Mononuclear cell (primary cell): Measurements from ENCODE around the gene PAN2. TPM values are rescaled to one million over a fixed set of nuclear protein-coding genes. Genes with fewer than 3 reads are reported as not detected.
"Not testable (repeated sequence)": the region's sequence is repeated elsewhere in the genome, so short reads cannot be mapped to it uniquely, and the experiment has no call there.

Source experiments
- H3K27me3 ChIP-seq: 2 replicates; pipeline ENCODE4 v1.6.0; 2011; ENCODE audit warnings: low read length, control low read depth; ENCODE audit not compliant: insufficient read depth
- H3K4me1 ChIP-seq: 2 replicates; pipeline ENCODE4 v1.5.1; 2011; ENCODE audit warnings: mild to moderate bottlenecking, low read length, control low read depth; ENCODE audit not compliant: insufficient read depth
- H3K4me3 ChIP-seq: 2 replicates; pipeline ENCODE4 v1.5.1; 2011; ENCODE audit warnings: mild to moderate bottlenecking, low read length, moderate library complexity
- H3K9me3 ChIP-seq: 2 replicates; pipeline ENCODE4 v1.5.1; 2011; ENCODE audit warnings: low read depth, mild to moderate bottlenecking, control low read depth, low read length
- total RNA-seq: library from RNA; depleted of rRNA; stranded (reverse); fragments of >200 nt; gene quantifications from one replicate; pipeline ENCODE4 v1.2.3, GENCODE V29; 2012

Gene PAN2
- total RNA-seq, 1 donor = 39.8 TPM

DNA sequence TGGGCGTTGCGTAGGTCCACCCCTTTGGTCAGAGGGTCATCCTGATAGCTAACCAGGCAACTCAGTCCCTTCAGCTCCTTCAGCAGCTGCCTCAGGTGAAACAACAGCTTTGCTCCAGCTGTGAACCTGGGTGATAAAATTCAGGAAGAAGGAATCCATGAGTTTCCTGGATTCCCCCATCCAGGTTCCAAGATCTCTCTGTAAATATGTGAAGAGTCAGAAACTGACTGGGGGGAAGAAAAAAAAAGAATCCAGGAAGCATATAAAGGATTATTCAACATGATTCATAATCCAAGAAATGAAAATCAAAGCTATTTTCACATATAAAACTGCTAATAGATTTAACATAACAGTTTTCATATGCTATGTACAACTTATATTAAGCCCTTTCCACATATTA lies 17.5 kb upstream of the PAN2 start:
- no peaks in the 10 kb centered on the region for H3K27me3 ChIP-seq
- no peaks in the 10 kb centered on the region for H3K9me3 ChIP-seq
- H3K4me3 ChIP-seq = no peak overlapping the region
- no peaks in the 10 kb centered on the region for H3K4me1 ChIP-seq

DNA sequence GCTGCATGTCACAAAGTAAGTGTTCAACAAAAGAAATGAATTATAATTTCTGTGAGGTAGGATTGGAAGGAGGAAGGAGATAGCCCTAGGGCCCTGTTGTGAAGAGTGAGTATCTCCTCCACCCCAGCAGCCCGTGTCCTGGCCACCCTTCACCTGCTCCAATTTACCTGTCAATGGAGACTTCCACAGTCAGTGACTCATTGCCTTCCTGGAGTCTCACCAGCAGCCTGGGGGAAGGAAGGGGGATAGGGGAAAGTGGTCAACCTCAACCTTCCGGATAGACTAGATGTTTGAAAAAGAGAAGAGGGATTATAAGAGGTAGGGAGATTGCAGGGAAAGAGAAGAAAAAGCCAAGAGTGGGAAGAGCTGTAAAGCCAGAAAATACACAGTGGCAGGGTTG lies 16.9 kb upstream of the PAN2 start:
- H3K27me3 ChIP-seq = no peaks in the 10 kb centered on the region
- no peaks in the 10 kb centered on the region for H3K4me1 ChIP-seq
- no peaks in the 10 kb centered on the region for H3K9me3 ChIP-seq
- H3K4me3 ChIP-seq = no peak overlapping the region

DNA sequence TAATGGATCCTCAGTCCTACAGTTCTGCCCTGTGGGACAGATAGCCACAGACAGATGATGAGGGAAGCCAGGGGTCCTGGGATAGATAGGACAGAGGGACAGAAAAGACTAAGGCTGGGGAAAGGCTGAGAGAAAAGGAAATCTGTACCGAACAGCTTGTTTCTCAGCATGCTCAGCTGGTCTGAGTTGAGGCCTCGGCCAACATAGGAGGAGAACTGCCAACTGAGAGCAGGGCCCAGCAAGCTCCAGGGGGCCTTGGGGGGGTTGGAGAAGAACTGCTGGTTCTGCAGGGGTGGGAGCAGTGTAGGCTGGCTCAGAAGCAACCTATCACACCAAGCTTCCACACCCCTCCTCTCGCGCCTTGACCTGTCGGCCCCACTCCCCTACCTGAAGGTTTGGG lies 15.0 kb upstream of the PAN2 start:
- Histone ChIP-seq H3K27me3 (no peaks in the 10 kb centered on the region), H3K4me3 (no peak overlapping the region), H3K9me3 (no peaks in the 10 kb centered on the region), H3K4me1 (no peaks in the 10 kb centered on the region)

DNA sequence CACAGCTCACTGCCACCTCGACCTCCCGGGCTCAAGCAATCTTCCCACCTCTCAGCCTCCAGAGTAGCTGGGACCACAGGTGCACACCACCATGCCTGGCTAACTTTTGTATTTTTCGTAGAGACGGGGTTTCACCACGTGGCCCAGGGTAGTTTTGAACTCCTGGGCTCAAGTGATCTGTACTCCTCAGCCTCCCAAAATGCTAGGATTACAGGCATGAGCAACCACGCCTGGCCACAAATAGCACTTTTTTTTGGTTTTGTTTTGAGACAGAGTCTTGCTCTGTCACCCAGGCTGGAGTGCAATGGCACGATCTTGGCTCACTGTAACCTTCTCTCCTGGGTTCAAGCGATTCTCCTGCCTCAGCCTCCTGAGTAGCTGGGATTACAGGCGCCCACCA lies 13.5 kb upstream of the PAN2 start:
- H3K27me3 ChIP-seq, H3K4me1 ChIP-seq, H3K9me3 ChIP-seq, H3K4me3 ChIP-seq: not testable (repeated sequence)

DNA sequence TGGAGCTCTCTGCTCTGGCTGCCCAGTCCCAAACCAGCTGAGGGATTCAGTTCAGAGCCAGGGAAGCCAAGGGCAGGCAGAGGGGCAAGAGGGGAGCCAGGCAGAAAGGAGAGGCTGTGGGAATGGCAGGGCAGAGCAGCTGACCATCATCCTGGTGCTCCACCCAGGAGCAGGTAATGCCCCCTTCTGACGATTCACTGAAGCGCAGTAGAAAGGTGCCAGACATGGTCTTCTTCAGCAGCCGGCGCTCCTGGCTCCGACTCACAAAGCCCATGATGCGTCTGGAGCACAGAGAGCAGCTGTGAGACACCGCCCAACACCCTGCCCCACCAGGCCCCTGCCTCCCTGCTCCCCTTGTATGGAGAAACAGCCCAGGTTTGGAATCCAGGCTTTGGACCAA lies 12.9 kb upstream of the PAN2 start:
- Histone ChIP-seq H3K4me3 (no peak overlapping the region), H3K9me3 (no peaks in the 10 kb centered on the region), H3K27me3 (no peaks in the 10 kb centered on the region), H3K4me1 (no peaks in the 10 kb centered on the region)

DNA sequence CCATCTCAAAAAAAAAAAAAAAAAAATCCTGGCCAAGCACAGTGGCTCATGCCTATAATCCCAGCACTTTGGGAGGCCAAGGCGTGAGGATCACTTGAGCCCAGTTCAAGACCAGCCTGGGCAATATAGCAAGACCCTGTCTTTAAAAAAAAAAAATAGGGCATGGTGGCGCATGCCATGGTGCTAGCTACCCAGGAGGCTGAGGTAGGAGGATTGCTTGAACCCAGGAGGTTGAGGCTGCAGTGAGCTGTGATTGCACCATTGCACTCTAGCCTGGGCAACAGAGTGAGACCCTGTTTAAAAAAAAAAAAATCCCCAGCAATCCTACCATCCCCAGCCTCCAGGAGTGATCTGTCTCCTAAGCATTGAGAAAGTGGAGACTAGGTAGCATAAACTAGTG lies 8.5 kb upstream of the PAN2 start:
- H3K27me3 ChIP-seq, H3K9me3 ChIP-seq, H3K4me3 ChIP-seq: not testable (repeated sequence)
- H3K4me1 ChIP-seq = peaks cover 32% of the 10 kb centered on the region

DNA sequence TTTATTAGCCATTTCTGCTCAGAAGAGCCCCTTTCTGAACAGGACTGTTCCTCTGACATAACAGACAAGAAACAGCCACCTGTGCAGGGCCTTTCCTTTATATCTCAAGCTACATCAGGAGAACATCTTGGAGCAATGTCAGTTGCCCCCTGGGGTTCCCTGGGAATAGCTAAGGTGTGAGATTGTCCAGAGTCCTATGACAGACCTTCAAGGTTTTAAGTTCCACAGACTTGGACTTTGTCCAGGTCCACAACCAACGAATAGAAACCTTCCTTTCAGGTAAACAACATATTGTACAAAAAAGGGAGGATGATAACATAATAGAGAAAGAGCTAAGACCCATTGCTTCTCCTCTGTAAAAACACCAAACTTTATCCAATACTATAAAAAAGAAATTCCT lies 7.8 kb upstream of the PAN2 start:
- Histone ChIP-seq H3K4me1 (peaks cover 39% of the 10 kb centered on the region), H3K9me3 (no peaks in the 10 kb centered on the region)

DNA sequence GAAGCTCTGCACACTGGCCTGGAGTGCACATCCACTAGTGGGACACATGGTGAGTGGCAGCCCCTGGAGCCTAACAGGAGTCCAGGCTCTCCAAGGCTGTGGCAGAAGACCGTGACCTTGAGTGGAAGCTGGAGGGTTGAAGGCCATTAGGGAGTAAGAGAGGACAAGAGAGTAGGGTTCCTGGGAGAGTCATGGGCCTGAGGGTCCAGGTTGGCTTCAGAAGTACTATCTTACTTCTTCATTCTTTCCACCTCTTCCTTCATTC lies 5.3 kb upstream of the PAN2 start:
- Histone ChIP-seq H3K27me3 (no peaks in the 10 kb centered on the region), H3K4me3 (peak overlapping the region; percentile 14), H3K4me1 (peaks cover 54% of the 10 kb centered on the region), H3K9me3 (no peaks in the 10 kb centered on the region)

More for the DNA sequence above, 7.8 kb upstream of the PAN2 start:
- no peak overlapping the region for H3K4me3 ChIP-seq
- no peaks in the 10 kb centered on the region for H3K27me3 ChIP-seq

DNA sequence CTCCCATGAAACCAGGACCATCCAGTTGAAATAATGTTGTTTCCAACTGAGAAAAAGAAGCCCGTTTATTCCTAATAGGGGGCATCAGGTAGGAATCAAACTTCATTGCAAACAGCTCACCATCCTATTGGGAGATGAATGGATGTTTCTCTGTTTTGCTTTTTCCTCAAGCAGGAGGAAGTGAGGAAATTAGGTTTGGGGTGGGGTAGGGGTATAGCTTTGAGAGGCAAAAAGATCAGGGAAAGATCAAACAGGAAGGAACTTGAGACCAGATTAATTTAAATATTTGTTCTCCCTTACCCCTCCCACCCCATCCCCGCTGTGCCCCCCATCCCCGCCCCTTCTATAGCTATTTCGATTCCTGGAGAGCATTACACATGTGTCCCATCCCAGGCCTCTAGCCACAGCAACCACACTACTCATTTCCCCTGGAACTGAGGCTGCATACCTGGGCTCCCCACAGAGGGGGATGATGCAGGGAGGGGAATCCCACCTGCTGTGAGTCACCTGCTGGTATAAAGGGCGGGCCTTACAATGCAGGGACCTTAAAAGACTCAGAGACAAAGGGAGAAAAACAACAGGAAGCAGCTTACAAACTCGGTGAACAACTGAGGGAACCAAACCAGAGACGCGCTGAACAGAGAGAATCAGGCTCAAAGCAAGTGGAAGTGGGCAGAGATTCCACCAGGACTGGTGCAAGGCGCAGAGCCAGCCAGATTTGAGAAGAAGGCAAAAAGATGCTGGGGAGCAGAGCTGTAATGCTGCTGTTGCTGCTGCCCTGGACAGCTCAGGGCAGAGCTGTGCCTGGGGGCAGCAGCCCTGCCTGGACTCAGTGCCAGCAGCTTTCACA lies 4.7 kb upstream of the PAN2 start, which contains the start of gene IL23A:
TSS of gene IL23A (plus strand) at position 577 of the 850 bp plus-strand sequence. CDS start at position 738, 161 bp downstream.
- H3K27me3 ChIP-seq = no peaks in the 10 kb centered on the region
- peak within 1 kb of the TSS; percentile 14 for H3K4me3 ChIP-seq
- no peaks in the 10 kb centered on the region for H3K9me3 ChIP-seq
- peaks cover 55% of the 10 kb centered on the region for H3K4me1 ChIP-seq

DNA sequence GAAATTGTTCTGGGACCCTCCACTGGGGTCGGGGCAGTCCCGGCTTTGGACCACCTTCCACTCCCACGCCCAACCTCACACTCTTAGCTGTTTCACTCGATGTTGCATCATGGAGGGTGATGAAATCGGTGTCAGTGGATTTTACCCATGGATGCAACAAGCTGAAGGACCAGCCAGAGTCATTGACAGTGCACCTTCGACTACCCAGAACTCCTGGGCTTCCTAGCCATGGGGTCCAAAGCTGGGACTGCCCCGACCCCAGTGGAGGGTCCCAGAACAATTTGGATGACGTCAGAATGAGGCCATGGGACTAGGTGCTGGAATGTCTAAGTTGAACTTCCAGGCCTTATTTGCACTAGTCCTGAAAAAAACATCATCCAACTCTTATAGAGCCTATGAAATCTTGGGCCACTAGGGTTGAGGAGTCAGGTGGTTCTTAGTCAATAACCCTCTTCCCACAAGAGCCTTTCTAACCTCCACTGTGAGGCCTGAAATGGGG lies 4.0 kb upstream of the PAN2 start:
- H3K4me3 ChIP-seq = no peak overlapping the region

DNA sequence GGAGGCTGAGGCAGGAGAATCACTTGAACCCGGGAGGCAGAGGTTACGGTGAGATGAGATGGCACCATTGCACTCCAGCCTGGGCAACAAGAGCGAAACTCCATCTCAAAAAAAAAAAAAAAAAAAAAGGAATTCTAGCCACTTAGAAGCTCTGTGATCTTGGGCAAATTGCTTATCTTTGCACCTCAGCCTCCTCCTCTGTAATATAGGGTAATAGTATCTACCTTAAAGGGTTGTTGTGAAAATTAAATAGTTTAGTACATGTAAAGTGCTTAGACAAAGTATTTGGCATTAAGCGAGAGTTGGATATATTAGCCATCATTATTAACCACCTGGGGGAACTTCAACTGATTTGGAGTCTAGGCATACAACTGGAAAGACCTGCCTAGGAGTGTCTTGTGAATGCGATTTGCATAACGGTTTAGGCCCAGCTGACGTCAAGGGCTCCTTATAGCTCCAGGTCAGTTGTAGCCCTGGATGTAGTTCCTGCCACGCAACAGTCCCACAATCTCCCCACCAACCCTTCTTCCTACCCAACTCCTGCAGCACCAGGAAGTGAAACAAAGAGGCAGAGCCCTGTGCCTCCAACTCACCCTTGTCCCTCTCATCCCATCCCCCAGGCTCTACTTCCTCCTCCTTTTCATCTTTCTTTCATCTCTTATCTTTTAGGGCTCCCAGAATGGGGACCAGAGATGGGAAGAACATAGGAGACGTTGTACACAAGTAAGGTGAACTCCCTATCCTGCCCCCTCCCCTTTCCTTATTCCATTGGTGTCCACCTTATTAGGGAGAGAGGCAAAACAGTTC lies 2.8 kb upstream of the PAN2 start:
- no peaks in the 10 kb centered on the region for H3K27me3 ChIP-seq
- H3K4me3 ChIP-seq = no peak overlapping the region
- no peaks in the 10 kb centered on the region for H3K9me3 ChIP-seq
- H3K4me1 ChIP-seq = peaks cover 67% of the 10 kb centered on the region

More for the DNA sequence above, 4.0 kb upstream of the PAN2 start:
- Histone ChIP-seq H3K4me1 (peaks cover 62% of the 10 kb centered on the region), H3K9me3 (no peaks in the 10 kb centered on the region), H3K27me3 (no peaks in the 10 kb centered on the region)

DNA sequence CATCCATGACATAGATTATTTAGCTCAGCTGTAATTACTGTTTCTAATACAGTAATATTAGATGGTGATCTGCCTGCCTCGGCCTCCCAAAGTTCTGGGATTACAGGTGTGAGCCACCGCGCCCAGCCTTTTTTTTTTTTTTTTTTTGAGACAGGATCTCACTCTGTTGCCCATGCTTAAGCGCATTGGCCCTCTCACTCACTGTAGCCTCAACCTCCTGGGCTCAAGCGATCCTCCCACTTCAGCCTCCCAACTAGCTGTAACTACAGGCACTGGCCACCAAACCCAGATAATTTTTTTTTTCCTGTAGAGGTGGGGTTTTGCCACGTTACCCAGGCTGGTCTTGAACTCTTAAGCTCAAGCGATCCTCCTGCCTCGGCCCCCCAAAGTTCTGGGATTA lies 1.7 kb upstream of the PAN2 start:
- not testable (repeated sequence) for H3K4me3 ChIP-seq, H3K27me3 ChIP-seq, H3K9me3 ChIP-seq
- H3K4me1 ChIP-seq = peaks cover 67% of the 10 kb centered on the region

DNA sequence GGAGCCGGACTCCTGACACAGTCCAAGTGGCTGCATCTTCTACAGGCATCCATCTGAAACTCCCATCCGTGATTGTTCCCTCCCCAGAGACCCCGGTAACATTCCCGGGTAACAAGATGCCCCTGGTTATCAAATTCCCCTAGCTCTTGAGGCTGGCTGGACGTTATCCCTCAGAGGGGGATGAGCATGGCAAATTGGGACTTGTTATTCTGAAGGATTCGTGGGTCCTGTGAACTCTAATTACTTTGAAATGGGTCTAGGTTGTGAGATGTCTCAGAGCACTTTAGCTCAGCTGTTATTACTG lies 642 bp upstream of the PAN2 start:
- peaks cover 56% of the 10 kb centered on the region for H3K4me1 ChIP-seq

DNA sequence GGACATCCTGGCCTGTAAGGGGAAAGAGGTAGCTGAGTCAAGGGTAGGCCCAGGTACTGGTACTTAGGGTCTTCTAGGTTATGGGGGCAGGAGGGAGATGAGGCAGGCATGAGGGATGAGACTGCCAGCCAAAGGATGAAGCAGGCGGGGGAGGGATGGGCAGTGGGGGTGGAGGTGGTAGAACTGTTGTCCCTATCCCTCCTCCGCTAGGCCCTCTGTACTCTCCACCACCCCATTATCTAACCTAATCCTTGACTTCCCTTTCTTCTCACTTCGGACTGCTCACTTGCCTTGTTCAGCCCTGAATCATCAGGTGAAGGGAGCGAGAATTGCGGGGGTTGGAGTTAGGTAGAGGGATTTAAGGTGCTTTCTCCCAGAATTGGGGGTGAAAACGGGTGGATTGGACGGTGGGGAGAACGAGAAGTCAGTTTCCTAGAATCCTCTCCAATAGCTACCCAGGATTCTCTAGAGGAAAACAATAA lies 562 bp downstream of the PAN2 start:
- Histone ChIP-seq H3K4me3 (peak overlapping the region; percentile 73), H3K9me3 (no peaks in the 10 kb centered on the region), H3K27me3 (no peaks in the 10 kb centered on the region), H3K4me1 (peaks cover 45% of the 10 kb centered on the region)

More for the DNA sequence above, 642 bp upstream of the PAN2 start:
- no peaks in the 10 kb centered on the region for H3K27me3 ChIP-seq
- H3K9me3 ChIP-seq = no peaks in the 10 kb centered on the region
- peak overlapping the region; percentile 73 for H3K4me3 ChIP-seq

DNA sequence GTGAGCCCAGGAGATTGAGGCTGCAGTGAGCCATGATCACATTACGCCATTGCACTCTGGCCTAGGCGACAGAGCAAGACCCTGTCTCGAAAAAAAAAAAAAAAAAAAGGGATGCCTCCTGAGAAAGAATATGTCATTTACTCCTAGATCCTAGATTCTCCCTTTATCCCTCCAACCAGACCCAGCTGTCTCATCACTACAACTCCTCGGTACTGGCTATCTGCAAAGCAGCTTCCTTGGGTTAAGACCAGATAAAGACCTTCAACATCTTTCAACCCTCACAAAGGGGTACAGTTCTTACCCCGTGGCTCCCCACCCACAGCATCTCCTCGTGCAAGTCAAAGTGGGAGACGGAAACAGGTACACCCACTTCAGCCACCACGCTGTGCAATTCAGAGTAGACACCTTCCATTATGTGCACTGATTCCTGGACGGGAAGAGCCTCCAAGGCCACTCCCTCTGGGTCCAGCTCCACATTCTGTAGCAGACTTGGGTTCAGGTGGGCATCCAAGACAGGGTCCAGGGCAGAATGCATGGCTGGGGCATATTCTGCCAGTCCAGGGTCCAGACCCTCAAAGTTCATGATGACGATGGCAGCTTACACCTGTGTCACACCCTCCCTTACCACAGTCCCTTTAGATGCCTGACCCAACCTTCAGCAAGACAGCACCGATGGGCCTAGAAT lies 1.1 kb downstream of the PAN2 start:
- Histone ChIP-seq H3K9me3 (no peaks in the 10 kb centered on the region), H3K27me3 (no peaks in the 10 kb centered on the region), H3K4me1 (peaks cover 39% of the 10 kb centered on the region), H3K4me3 (no peak overlapping the region)
